GM19035 (cell line): ENCODE measurements around the gene NTRK2.

Source experiments
- ATAC-seq: cut with Tn5 transposase; IDR thresholded peaks from one replicate; pipeline ENCODE4 v1.9.1; 2021; ENCODE audit not compliant: unreplicated experiment

Gene NTRK2

GRCh38 chr9:84966876-84967830 lies 297.6 kb downstream of the NTRK2 start:
- ATAC-seq: no peak

GRCh38 chr9:84969084-84969483 lies 299.6 kb downstream of the NTRK2 start:
- no peak for ATAC-seq

GRCh38 chr9:84969736-84970135 lies 300.2 kb downstream of the NTRK2 start:
- no peak for ATAC-seq

GRCh38 chr9:84970432-84970831 lies 300.9 kb downstream of the NTRK2 start:
- ATAC-seq: no peak

- no peak for ATAC-seq
Measured at GRCh38 chr9:84971571-84971970, 302.0 kb downstream of the NTRK2 start.

GRCh38 chr9:84974258-84974657 lies 304.7 kb downstream of the NTRK2 start:
- ATAC-seq: no peak

GRCh38 chr9:84974855-84975254 lies 305.3 kb downstream of the NTRK2 start:
- ATAC-seq: no peak

GRCh38 chr9:84975926-84976325 lies 306.4 kb downstream of the NTRK2 start:
- ATAC-seq: no peak

GRCh38 chr9:84978661-84979060 lies 309.1 kb downstream of the NTRK2 start:
- ATAC-seq: no peak

- ATAC-seq: no peak
Measured at GRCh38 chr9:84983749-84984148, 314.2 kb downstream of the NTRK2 start.

GRCh38 chr9:84988621-84989020 lies 319.1 kb downstream of the NTRK2 start:
- no peak for ATAC-seq

GRCh38 chr9:84990416-84990815 lies 320.9 kb downstream of the NTRK2 start:
- no peak for ATAC-seq

GRCh38 chr9:84990850-84991513 lies 321.5 kb downstream of the NTRK2 start:
- no peak for ATAC-seq

- ATAC-seq: no peak
Measured at GRCh38 chr9:84991514-84991870, 322.0 kb downstream of the NTRK2 start.

- ATAC-seq: no peak
Measured at GRCh38 chr9:84992381-84992780, 322.9 kb downstream of the NTRK2 start.

GRCh38 chr9:84993105-84993504 lies 323.6 kb downstream of the NTRK2 start:
- no peak for ATAC-seq

GRCh38 chr9:84996029-84996428 lies 326.5 kb downstream of the NTRK2 start:
- ATAC-seq: no peak

GRCh38 chr9:84996716-84997115 lies 327.2 kb downstream of the NTRK2 start:
- ATAC-seq: no peak

GRCh38 chr9:84997472-84997871 lies 327.9 kb downstream of the NTRK2 start:
- no peak for ATAC-seq

GRCh38 chr9:84998639-84999038 lies 329.1 kb downstream of the NTRK2 start:
- no peak for ATAC-seq

GRCh38 chr9:84999788-85000187 lies 330.3 kb downstream of the NTRK2 start:
- ATAC-seq: no peak

- ATAC-seq: no peak
Measured at GRCh38 chr9:85001925-85002324, 332.4 kb downstream of the NTRK2 start.
